Activated naive CD8-positive, alpha-beta T cell treated with anti-CD3 and anti-CD28 coated beads for 36 hours (primary cell): ENCODE measurements around the gene AGXT. TPM values are rescaled to one million over a fixed set of nuclear protein-coding genes. Genes with fewer than 3 reads are reported as not detected.
A peak's percentile ranks its signal among the peaks of the same experiment; 100 is the strongest.

Source experiments
- DNase-seq: peaks from one replicate; pipeline ENCODE4 v3.0.0; 2021
- H3K27ac Mint-ChIP-seq: one replicate; pipeline ENCODE4 v1.8.0; 2022; ENCODE audit warnings: mild to moderate bottlenecking, moderate library complexity, mixed read lengths
- H3K27me3 Mint-ChIP-seq: one replicate; pipeline ENCODE4 v1.8.0; 2022; ENCODE audit warnings: mild to moderate bottlenecking, mixed read lengths
- H3K36me3 Mint-ChIP-seq: one replicate; pipeline ENCODE4 v1.8.0; 2021; ENCODE audit warnings: mild to moderate bottlenecking, mixed read lengths
- H3K4me1 Mint-ChIP-seq: one replicate; pipeline ENCODE4 v1.8.0; 2021; ENCODE audit warnings: mixed read lengths
- H3K4me3 Mint-ChIP-seq: one replicate; pipeline ENCODE4 v1.8.0; 2022; ENCODE audit warnings: mild to moderate bottlenecking, moderate library complexity, mixed read lengths
- H3K9me3 Mint-ChIP-seq: one replicate; pipeline ENCODE4 v1.8.0; 2022; ENCODE audit warnings: mixed read lengths
- total RNA-seq, 2 experiments: library from RNA; stranded (reverse); gene quantifications; one replicate each; pipeline ENCODE4 v1.2.3, GENCODE V29; 2021

Gene AGXT
- total RNA-seq, 2 experiments from 2014 or later: not detected

GRCh38 chr2:240917684-240918257 lies 49.1 kb downstream of the AGXT start:
- Mint-ChIP-seq H3K4me3 (no peak overlapping the region), H3K27me3 (peaks cover 22% of the 10 kb centered on the region), H3K4me1 (no peaks in the 10 kb centered on the region), H3K36me3 (no peaks in the 10 kb centered on the region), H3K27ac (no peak overlapping the region), H3K9me3 (no peaks in the 10 kb centered on the region)
- peak; percentile 0 for DNase-seq

- Mint-ChIP-seq H3K27ac (no peak overlapping the region), H3K4me3 (no peak overlapping the region), H3K9me3 (no peaks in the 10 kb centered on the region), H3K27me3 (peaks cover 15% of the 10 kb centered on the region), H3K36me3 (no peaks in the 10 kb centered on the region), H3K4me1 (no peaks in the 10 kb centered on the region)
- DNase-seq: peak; percentile 1
These were observed 49.9 kb downstream of the AGXT start for GRCh38 chr2:240918258-240919091.

DNA sequence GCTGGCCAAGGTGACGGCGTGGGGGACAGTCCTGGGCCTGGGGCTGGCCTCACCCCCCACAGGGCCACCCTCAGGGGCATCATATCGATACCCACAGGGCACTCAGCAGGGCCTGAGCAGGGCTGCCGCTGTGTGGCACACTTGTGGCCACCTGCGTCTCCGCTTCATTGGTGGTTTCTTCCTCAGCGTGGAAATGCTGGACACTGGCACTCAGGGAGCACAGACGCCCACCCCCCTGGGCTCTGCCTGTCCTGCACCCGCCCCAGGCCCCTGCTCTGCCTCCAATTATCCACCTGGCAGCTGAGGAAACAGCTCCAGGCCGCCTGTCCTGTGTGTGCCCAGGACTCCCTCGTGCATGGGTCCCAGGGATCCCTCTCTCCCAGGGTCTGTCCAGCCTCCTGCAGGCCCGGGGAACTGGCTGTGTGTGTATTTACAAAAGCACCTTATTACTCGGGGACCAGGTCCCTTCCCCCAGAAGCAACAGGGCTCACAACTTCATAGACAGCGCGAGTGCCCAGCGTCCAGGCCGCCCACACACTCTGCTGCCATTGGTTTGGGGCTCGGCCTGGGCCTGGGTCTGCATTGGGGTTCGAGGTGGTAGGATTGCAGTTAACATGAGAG lies 50.6 kb downstream of the AGXT start:
- no peaks in the 10 kb centered on the region for H3K9me3 Mint-ChIP-seq
- peaks cover 15% of the 10 kb centered on the region for H3K27me3 Mint-ChIP-seq
- H3K4me1 Mint-ChIP-seq: no peaks in the 10 kb centered on the region
- H3K36me3 Mint-ChIP-seq: no peaks in the 10 kb centered on the region
- H3K4me3 Mint-ChIP-seq: no peak overlapping the region
- peak; percentile 0 for DNase-seq
- H3K27ac Mint-ChIP-seq: no peak overlapping the region

GRCh38 chr2:240919786-240920782 lies 51.5 kb downstream of the AGXT start:
- Mint-ChIP-seq H3K4me3 (no peak overlapping the region), H3K4me1 (no peaks in the 10 kb centered on the region), H3K36me3 (no peaks in the 10 kb centered on the region), H3K27me3 (peaks cover 11% of the 10 kb centered on the region), H3K27ac (no peak overlapping the region), H3K9me3 (no peaks in the 10 kb centered on the region)
- DNase-seq: no peak

- Mint-ChIP-seq H3K27me3 (peaks cover 5% of the 10 kb centered on the region), H3K36me3 (no peaks in the 10 kb centered on the region), H3K4me3 (no peak overlapping the region), H3K9me3 (no peaks in the 10 kb centered on the region), H3K4me1 (no peaks in the 10 kb centered on the region), H3K27ac (no peak overlapping the region)
- DNase-seq: no peak
These were observed 52.2 kb downstream of the AGXT start for GRCh38 chr2:240920783-240921231.

GRCh38 chr2:240921311-240921994 lies 52.8 kb downstream of the AGXT start:
- Mint-ChIP-seq H3K36me3 (no peaks in the 10 kb centered on the region), H3K4me3 (no peak overlapping the region), H3K27ac (no peak overlapping the region), H3K4me1 (no peaks in the 10 kb centered on the region), H3K9me3 (no peaks in the 10 kb centered on the region), H3K27me3 (peaks cover 5% of the 10 kb centered on the region)
- no peak for DNase-seq

DNA sequence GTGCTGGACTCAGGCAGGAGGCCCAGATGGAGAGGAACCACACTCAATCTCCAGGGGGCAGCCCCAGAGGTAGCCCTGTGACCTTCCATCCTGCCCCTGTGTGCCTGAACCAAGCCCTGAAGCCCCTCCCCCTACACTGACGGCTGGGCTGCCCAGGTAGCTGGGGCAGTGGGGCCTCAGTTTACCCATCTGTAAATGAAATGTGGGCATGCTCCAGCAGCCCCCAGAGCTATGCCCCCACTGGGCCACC lies 53.3 kb downstream of the AGXT start:
- peaks cover 4% of the 10 kb centered on the region for H3K27me3 Mint-ChIP-seq
- H3K4me3 Mint-ChIP-seq: no peak overlapping the region
- H3K27ac Mint-ChIP-seq: no peak overlapping the region
- no peaks in the 10 kb centered on the region for H3K36me3 Mint-ChIP-seq
- no peak for DNase-seq
- no peaks in the 10 kb centered on the region for H3K9me3 Mint-ChIP-seq
- H3K4me1 Mint-ChIP-seq: no peaks in the 10 kb centered on the region

DNA sequence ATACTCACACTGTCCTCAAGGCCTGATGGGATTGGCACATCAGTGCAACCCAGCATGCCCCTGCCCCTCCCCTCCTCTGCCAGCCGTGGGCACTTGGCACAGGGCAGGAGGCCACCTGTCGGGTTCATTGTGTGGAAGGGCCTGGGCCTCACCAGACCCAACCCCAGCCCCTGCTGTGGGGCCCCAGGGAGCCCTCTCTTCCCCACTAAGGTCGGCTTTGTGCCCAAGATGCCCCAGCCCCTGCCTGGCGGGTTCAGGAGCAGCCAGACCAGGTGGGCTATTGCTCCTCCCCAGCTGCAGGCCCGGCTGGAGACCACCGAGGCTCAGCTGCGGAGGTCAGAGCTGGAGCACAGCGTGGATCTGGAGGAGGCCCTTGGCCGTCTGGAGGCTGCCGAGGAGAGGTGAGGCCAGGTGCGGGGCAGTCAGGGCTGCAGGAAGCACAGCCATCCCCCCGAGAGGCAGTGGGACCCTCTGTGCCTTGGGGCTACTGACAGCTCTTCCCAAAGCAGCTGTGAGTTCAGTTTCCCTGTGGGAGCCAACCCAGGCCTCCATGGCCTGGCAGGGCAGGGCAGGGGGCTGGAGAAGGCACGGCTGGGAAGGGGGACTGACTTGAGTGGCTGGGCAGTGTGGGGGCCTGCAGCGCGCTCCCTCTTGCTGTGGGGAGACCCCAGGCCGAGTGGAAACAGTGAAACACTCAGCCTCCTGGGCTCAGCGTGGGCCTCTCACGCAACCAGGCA lies 53.8 kb downstream of the AGXT start:
- H3K9me3 Mint-ChIP-seq: no peaks in the 10 kb centered on the region
- H3K4me3 Mint-ChIP-seq: no peak overlapping the region
- no peak overlapping the region for H3K27ac Mint-ChIP-seq
- DNase-seq: no peak
- no peaks in the 10 kb centered on the region for H3K36me3 Mint-ChIP-seq
- H3K4me1 Mint-ChIP-seq: no peaks in the 10 kb centered on the region
- no peaks in the 10 kb centered on the region for H3K27me3 Mint-ChIP-seq

DNA sequence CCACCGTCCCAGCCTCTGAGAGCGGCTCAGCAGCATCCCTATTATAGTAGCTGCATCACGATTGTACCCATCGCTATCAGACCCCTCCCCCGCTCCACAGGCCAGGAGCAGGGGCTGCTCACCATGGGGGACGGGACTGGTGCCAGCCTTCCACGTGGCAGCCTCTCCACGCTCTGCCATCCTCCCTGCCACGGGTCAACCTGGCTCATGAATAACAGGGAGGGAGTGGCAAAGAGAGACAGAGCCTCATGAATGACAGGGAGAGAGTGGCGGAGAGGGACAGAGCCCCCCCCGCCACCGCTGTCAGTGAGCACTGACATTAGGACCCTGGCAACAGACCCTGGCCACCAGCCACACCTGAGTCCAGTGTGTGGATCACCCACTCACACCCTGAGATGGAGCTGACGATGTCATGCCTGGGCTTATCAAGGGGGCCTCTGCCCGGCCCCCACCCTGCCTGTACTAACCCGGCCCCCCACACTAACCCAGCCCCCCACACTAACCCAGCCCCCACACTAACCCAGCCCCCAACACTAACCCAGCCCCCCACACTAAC lies 54.4 kb downstream of the AGXT start:
- no peak for DNase-seq
- Mint-ChIP-seq H3K4me1 (no peaks in the 10 kb centered on the region), H3K27ac (no peak overlapping the region), H3K9me3 (no peaks in the 10 kb centered on the region), H3K4me3 (no peak overlapping the region), H3K27me3 (no peaks in the 10 kb centered on the region), H3K36me3 (no peaks in the 10 kb centered on the region)

DNA sequence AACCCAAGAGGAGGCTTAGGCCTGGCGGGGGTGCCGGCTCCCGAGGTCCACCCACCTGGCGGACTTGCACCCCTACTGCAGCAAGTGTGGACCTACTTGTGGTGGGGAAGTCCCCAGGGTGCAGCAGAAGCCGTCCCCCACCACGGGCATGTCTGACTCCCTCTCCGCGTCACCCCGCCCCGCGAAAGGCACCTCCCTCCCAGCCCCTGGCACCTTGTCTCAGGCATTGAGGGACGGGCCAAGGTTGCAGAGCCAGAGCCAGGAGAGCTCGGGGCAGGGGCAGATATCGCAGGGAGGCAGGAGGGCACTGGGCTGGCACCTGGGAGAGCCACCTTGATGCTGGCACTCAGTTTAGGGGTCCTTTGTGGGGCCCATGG lies 56.6 kb downstream of the AGXT start:
- H3K9me3 Mint-ChIP-seq: no peaks in the 10 kb centered on the region
- H3K4me1 Mint-ChIP-seq: no peaks in the 10 kb centered on the region
- H3K4me3 Mint-ChIP-seq: no peak overlapping the region
- H3K36me3 Mint-ChIP-seq: no peaks in the 10 kb centered on the region
- no peak overlapping the region for H3K27ac Mint-ChIP-seq
- no peaks in the 10 kb centered on the region for H3K27me3 Mint-ChIP-seq
- DNase-seq: peak; percentile 24

DNA sequence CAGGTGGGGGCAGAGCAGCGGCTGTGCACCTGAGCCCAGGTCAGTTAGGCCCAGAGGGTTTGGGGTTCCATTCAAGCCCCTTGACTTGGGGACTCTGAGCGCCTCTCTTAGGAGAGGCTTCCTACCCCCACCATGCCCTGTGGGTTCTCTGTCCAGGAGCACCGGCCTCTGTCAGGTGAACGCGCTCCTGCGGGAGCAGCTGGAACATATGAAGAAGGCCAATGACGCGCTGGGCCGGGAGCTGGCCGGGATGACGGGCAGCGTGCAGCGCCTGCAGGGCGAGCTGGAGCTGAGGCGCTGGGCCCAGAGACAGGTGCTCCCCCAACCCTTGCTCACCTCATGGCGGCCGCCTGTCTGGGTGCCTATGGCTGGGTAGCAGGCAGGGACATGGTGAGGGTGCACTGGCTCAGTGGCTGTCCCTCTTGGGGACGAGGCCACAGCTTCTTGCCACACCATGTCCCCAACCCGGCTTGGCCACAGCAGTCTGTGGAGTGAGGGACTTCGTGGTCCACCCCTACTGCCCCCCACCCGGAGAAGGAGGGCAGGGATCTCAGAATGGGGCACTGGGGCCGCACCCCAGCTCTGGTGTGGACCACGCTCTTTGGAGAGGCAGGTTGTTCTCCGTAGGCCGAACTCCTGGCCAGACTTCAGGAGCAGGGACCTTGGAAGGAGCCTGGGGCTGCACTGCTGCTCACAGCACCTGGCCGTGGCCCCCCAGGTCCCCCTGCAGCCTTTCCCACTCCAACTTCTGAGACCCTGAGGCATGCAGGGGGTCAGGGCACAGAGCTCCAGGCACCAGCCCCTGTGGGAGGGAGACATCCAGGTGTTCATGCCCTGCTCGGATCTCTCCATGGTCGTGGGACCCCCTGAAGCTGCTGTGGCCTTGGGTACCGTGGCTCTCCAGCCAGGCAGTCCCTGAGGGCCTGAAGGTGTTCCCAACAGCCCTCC lies 57.2 kb downstream of the AGXT start:
- DNase-seq: no peak
- H3K4me1 Mint-ChIP-seq: no peaks in the 10 kb centered on the region
- H3K9me3 Mint-ChIP-seq: no peaks in the 10 kb centered on the region
- no peaks in the 10 kb centered on the region for H3K36me3 Mint-ChIP-seq
- no peak overlapping the region for H3K4me3 Mint-ChIP-seq
- H3K27ac Mint-ChIP-seq: no peak overlapping the region
- H3K27me3 Mint-ChIP-seq: no peaks in the 10 kb centered on the region

- no peaks in the 10 kb centered on the region for H3K36me3 Mint-ChIP-seq
- H3K9me3 Mint-ChIP-seq: no peaks in the 10 kb centered on the region
- H3K4me3 Mint-ChIP-seq: no peak overlapping the region
- no peak overlapping the region for H3K27ac Mint-ChIP-seq
- no peak for DNase-seq
- H3K27me3 Mint-ChIP-seq: no peaks in the 10 kb centered on the region
- no peaks in the 10 kb centered on the region for H3K4me1 Mint-ChIP-seq
These were observed 58.1 kb downstream of the AGXT start for GRCh38 chr2:240926516-240927389.
